Choroid plexus epithelial cell (primary cell): ENCODE results near the gene EXOSC2.
A peak's percentile ranks its signal among the peaks of the same experiment; 100 is the strongest.

Source experiments
- DNase-seq: peaks from one replicate; pipeline ENCODE4 v3.0.0-alpha.2; 2010; ENCODE audit warnings: low read depth
- H3K4me3 ChIP-seq: 2 replicates; pipeline ENCODE4 v1.5.1; 2011; ENCODE audit warnings: low read depth, mild to moderate bottlenecking, control low read depth, low read length, moderate library complexity
- CTCF ChIP-seq: conservative IDR thresholded peaks from 2 replicates; pipeline ENCODE4 v1.5.1; 2011; ENCODE audit warnings: low read depth, mild to moderate bottlenecking, control low read depth, inconsistent platforms, low read length, moderate library complexity

Gene EXOSC2

GRCh38 chr9:130693426-130694191, at the start of gene EXOSC2:
Gene EXOSC2, plus strand, starts transcription at chr9:130693780. Its CDS starts 12 bp downstream, at chr9:130693792.
- TF ChIP-seq CTCF, result no peak
- H3K4me3 ChIP-seq, result peak within 1 kb of the TSS; percentile 73
- peak; percentile 99 for DNase-seq

- DNase-seq, result no peak
- TF ChIP-seq CTCF, result no peak
- H3K4me3 ChIP-seq, result no peak overlapping the region
Observed at GRCh38 chr9:130651221-130651620, 42.4 kb upstream of the EXOSC2 start.

- H3K4me3 ChIP-seq, result no peak overlapping the region
- no peak for TF ChIP-seq CTCF
- DNase-seq, result no peak
Observed at GRCh38 chr9:130651752-130652151, 41.8 kb upstream of the EXOSC2 start.

- no peak for DNase-seq
- TF ChIP-seq CTCF, result no peak
- H3K4me3 ChIP-seq, result no peak overlapping the region
Observed at GRCh38 chr9:130654879-130655278, 38.7 kb upstream of the EXOSC2 start.

GRCh38 chr9:130658893-130659698, 34.5 kb upstream of the EXOSC2 start:
- TF ChIP-seq CTCF, result no peak
- no peak overlapping the region for H3K4me3 ChIP-seq
- DNase-seq, result no peak

GRCh38 chr9:130659699-130660248, 33.8 kb upstream of the EXOSC2 start:
- H3K4me3 ChIP-seq, result no peak overlapping the region
- DNase-seq, result no peak
- TF ChIP-seq CTCF, result no peak

- no peak for DNase-seq
- no peak overlapping the region for H3K4me3 ChIP-seq
- TF ChIP-seq CTCF, result no peak
Observed at GRCh38 chr9:130660326-130660682, 33.3 kb upstream of the EXOSC2 start.
